ENCODE data around the gene SEL1L.
"Not testable (repeated sequence)": the region's sequence is repeated elsewhere in the genome, so short reads cannot be mapped to it uniquely, and the experiment has no call there.

SEL1L gene

DNA sequence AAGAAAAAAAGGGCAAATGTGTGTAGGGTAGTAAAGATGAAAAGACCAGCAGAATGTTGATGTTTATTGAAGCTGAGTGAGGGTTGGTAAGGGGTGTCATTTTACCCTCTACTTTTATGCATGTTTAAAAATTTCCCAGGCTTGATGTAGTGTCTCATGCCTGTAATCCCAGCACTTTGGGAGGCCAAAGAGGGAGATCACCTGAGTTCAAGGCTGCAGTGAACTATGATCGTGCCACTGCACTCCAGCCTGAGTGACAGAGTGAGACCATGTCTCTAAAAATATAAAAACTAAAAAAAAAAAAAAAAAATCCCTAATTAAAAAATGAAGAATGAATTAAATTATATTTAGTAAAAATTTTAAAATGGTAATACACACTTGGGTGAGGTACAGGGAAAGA lies 8.5 kb downstream of the SEL1L start:
- no peak for DNase-seq (ENCODE audit: low read depth)

DNA sequence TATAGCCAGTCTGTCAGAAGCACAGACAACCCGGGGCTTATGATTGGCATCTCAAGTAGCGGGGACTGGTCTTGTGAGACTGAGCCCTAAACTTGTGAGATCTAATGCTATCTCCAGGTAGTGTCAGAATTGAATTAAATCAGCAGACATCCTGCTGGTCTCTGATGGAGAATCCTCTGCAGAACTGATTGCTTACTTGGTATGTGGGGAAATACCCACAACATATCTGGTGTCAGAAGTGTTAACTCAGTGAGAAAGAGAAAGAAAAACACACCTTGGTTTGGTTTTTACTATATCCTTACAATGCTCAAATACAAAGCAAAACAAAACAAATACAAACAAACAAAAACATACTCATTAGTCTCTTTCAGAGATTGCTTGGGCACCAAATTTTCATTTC lies 10.0 kb downstream of the SEL1L start:
- no peak for DNase-seq (ENCODE audit: low read depth)

DNA sequence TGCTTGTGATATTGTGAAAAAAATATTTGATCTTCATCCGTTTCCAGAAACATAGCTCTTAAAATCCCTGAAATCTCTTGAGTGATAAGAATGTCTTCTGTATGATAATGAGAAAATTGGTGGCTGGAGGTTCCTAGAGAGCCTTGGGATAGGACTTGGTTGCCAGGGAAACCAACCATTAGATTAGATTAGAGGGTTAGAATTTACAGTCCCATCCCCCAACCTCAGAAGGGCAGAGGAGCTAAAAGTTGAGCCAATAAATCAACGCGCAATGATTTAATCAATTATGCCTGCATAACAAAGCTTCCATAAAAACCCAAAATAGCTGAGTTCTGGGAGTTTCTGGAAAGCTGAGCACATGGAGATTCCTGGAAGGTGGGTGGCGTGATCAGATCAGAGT lies 10.6 kb downstream of the SEL1L start:
- no peak for DNase-seq (ENCODE audit: low read depth)

DNA sequence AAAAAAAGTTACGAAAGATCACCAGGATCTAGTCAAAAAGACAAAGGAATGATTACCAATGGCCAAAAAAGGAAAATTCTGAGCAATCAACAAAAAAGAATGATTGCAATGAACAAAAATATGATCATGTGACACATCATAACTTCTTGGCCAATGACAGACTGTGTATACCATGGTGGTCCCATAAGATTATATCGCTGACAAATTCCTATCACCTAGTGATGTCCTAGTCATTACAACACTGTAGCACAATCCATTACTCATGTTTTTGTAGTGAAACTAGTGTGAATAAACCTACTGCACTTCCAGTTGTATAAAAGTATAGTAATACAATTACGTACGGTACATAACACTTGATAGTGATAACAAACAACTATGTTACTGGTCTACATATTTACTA lies 12.3 kb downstream of the SEL1L start:
- DNase-seq (ENCODE audit: low read depth) = no peak

DNA sequence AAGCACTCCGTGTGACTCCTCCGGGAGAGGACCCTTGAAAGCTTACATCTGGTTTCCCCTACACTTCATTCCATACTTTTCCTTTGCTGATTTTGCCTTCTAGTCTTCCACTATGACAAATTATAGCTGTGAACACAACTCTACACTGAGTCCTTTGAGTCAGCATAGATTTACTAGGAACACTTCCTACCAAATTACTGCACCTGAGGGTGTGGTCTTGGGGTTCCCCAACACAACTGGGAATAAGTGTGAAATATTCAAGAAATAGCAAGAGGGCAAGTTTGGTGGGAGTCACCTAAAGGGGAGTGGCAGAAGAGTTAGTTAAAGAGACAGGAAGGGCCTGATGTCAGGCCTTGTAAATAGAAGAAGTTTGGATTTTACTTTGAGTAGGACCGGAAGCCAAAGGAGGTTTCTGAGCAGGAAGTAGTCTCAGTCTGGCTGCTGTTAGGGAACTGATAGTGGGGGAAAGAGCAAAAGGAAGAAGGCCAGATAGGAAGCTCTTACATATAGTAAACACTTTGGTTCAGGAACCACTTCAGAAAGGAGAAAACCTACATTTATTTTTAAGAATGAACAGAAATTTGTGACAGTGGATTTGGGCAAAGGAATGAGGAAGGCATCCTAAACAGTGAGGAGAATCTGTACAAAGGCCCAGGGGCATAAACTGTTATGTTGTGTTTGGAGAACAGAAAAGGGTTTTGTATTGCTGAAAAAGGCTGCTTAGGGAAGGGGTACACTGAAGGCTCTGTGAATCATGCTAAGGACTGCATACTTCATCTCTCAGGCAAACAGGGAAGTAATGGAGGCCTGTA lies 14.2 kb downstream of the SEL1L start:
- no peak for DNase-seq (ENCODE audit: low read depth)

DNA sequence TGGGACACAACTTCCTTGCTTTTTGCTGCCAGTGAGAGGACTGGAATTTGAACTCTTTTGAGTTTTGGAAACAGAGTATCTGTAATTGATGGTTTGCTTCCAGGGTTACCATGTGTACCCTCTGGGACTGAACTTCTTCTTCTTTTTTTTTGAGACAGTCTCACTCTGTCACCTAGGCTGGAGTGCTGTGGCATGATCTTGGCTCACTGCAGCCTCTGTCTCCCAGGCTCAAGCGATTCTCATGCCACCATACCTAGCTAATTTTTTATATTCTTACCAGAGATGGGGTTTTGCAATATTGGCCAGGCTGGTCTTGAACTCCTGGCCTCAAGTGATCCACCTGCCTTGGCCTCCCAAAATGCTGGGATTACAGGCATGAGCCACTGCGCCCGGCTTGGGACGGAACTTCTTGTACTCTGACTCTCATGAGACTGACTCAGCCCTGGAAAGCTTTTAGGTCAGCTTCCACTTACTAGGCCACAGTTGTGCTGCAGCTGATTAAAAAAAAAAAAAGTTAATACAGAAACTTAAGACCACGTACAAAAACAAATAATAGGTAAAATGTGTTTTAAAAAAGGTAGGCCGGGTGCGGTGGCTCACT lies 15.8 kb downstream of the SEL1L start:
- no peak for DNase-seq (ENCODE audit: low read depth)

DNA sequence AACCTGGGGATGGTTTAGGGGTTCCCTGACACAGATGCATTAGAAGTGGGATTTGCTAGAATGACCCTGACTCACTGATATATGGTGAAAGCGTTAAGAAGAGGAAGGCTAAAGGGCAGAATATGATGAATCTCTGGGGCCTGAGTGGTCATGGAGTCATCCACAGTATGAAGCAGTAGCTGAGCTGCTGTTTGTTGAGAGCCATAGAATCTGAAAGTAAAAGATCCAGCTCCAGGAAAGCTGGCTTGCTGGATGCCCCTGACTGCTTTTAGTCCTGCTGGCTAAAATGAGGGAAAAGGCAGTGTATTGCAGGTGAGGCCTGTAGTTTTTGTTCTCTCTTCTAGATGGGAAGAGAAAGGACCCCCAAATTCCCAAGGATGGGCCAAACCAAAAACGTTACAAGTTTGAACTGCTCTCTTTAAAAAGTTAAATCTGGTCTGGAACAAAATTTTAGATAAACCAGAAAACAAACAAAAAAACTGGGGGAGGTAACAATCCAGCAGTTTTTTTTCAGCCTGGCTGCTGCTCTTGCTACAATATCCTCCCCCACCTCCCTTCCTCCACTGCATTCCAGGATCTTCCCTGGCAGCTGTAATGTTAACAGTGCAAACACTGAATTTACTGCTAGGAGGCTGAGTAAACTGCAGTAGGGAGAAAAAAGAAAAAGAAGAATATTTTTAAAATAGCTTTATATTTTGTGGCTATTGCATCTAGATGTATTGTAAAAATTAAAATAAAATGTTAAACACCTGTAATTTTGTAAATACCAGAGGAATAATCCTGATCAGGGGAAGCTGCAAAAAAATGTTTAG lies 16.5 kb downstream of the SEL1L start:
- no peak for DNase-seq (ENCODE audit: low read depth)

DNA sequence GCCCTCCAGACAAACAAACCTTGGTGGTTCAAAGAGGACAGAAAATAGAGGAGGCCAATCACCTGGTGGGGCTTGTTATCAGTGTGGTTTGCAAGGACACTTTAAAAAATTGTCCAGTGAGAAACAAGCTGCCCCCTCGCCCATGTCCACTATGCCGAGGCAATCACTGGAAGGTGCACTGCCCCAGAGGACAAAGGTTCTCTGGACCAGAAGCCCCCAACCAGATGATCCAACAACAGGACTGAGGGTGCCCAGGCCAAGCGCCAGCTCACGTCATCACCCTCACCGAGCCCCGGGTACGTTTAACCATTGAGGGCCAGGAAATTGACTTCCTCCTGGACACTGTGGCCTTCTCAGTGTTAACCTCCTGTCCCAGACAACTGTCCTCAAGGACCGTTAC lies 17.7 kb downstream of the SEL1L start:
- DNase-seq (ENCODE audit: low read depth) = not testable (repeated sequence)

DNA sequence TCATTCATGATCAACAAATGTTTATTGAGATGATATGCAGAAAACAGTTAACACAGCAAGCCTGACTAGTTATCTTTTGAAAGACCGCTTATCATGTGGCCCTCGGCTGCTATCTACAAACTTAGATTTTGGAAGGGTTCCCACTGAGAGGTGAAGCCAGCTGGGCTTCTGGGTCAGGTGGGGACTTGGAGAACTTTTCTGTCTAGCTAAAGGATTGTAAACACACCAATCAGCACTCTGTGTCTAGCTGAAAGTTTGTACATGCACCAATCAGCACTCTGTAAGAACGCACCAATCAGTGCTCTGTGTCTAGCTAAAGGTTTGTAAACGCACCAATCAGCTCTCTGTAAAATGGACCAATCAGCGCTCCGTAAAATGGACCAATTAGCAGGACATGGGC lies 20.8 kb downstream of the SEL1L start:
- not testable (repeated sequence) for DNase-seq (ENCODE audit: low read depth)

DNA sequence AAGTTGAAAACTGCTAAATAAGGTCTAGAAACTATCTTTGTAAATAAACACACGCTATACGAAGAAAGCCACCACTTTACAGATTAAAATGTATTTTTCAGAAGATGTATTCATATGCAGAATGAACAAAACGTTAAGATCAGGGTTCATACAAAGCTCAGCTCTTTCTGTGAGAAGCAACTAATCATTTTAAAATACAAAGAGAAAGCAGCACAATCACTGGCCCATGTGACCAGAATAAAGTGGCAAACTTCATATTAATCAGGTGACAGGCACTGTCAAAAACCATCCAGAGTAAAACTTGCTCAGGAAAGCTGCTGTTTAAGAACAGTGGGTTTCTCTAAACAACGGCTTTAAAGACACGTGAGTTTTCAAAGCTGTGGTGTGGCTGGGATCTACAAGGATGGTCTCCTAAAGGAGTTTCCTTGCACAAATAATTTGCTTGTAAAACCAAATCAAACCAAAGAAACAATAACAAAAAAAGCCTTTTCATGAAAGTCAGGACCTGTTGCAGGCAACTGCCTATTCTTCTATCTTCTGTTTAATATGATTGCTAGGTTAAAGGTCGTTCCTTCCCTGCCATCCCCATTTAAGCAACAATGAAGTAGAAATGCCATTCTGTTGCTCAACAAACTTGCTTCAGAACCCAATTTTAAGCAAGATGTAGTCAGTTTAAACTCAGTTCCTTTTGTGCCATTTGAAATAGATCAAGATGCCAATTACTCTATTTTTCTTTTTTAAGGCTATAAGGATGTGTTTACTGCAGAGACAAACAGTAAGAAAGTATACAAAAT lies 22.3 kb downstream of the SEL1L start:
- no peak for DNase-seq (ENCODE audit: low read depth)

DNA sequence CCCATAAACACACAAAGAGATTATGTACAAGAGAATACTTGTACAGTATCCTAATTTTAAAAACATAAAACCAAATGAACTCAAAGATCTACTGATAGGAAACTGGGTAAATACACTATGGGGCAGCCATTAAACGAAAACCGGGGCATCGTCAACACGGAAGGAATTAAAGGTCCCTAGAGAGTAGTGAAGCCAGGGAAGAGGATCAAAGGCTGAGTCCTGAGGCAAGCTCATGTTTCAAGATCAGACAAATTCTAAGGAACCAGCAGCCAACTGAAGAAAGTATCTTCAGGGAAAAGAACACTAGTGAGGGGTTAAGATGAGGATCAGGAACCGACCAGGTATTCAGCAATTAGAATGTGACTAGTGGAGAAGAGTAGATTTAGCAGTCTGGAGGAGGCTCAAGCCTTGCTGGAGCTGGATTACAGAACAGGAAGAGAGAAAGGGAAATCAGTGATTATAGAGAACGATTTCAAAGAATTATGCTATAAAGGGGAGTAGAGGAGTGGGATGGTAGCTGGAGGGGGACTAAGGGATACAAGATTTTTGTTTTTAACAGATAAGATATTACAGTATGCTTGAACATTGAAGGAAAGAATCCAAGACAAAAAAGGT lies 23.7 kb downstream of the SEL1L start:
- no peak for DNase-seq (ENCODE audit: low read depth)

DNA sequence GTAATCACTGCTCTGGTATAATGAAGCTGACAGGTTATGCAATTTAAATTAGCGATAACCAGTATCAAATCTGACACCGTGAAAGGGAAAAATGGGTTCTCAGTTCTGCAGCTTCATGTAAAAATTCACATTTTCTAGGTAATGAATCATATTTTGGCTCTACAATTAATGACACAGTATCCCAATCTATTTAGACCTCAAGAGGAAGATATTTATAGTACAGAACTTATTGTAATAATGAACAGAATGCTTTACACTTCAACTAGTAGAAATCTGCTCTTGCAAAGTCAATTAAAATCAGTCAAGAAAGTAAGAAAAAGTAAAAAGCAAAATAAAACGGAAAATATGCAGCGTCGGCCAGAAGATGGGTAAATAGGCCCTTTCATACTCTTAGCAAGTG lies 24.3 kb downstream of the SEL1L start:
- DNase-seq (ENCODE audit: low read depth) = no peak

DNA sequence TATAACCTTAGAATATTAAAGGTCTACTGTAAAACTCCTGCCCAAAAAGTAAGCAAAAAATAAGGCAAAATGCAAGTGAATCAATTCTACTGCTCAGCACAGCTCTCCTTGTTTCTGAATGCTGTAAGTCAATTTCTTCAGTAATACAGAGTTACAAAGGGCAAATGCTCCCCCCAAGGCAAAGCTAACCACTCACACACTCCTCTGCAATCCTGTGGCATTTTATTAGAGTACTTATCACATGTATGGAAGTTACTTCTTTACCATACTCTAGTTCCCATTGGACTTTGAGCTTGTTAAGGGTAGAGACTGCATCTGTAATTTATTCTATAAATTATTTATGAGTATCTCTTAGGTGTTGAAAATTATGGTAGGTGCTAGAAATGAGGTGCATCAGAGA lies 27.2 kb downstream of the SEL1L start:
- DNase-seq (ENCODE audit: low read depth) = no peak

DNA sequence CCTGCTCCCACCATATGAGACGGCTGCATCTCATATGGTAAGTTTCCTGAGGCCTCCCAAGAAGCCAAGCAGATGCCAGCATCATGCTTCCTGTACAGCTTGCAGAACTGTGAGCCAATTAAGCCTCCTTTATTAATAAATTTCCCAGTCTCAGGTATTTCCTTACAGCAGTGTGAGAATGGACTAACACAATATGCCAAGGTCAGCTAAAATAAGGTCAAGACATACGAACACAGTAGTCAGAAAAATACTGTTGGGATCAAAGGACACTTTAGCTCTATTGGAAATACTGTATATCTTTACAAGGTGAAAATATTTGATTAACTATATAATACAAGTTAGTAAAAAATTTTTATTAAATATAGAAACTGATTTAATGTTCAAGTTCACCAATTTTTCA lies 28.8 kb downstream of the SEL1L start:
- no peak for DNase-seq (ENCODE audit: low read depth)

DNA sequence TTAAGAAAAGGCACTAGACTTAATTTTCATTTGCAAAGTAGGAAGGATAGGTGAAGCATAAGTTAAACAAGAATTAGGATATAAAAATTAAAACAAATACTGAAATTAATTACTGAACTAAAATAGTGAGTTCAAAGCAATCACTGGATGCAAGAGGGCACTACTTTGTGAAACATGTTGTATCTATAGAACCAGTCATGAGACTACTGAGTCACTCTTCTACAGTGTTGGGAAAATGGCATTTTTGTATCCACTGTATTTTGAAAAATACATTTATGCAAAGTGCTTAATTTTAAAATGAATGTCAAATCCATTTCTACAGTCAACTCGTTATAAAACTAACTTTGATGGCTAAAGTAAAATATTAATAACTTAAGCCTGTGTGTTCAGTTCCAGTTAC lies 47.9 kb downstream of the SEL1L start:
- DNase-seq (ENCODE audit: low read depth) = no peak

DNA sequence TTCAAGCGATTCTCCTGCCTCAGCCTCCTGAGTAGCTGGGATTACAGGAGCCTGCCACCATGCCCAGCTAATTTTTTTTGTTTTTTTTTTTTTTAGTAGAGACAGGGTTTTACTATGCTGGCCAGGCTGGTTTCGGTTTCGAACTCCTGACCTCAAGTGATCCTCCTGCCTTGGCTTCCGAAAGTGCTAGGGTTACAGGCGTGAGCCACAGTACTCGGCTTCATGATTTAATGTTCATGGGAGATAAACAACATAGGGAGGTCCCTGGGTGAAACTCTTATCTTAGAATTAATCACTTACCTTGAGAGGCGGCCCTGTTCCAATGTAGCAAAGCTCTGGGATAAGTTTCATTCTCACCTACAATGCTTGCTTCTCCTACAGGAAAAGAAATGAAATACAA lies 48.3 kb downstream of the SEL1L start:
- no peak for DNase-seq (ENCODE audit: low read depth)

DNA sequence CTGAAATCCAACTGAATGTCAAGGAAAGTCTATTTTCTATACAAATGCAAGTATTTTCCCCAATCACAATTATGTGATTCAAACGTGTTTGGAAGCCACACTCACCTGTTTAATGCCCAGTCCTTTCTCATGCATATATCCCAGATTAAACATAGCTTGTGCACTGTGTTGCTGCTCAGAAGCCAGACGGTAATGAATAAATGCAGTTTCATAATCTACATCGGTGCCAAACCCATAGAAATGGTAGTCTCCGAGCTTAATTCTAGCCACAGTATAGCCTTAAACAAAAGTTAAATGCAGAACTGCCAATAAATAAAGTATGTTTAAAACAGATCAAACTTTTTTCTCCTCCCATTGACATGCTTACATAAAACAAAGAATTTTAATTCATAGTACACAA lies 49.5 kb downstream of the SEL1L start:
- no peak for DNase-seq (ENCODE audit: low read depth)

DNA sequence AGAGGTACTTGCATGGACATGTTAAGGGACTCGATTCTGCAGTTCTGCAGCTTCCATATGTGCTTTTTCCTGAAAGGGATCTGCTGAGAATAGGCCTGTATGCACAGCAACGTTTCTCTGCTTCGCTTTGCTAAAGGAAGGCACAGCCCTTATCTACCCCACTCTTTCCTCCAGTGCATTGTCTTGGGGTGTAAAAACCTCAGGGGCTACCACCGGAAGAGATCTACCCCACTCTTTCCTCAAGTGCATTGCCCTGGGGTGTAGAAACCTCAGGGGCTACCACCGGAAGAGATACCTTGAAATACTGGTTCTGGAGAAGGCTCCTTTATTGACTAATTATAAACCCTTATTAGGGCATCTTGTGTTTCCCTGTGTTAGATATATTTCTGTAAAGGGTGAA lies 52.9 kb downstream of the SEL1L start:
- no peak for DNase-seq (ENCODE audit: low read depth)

DNA sequence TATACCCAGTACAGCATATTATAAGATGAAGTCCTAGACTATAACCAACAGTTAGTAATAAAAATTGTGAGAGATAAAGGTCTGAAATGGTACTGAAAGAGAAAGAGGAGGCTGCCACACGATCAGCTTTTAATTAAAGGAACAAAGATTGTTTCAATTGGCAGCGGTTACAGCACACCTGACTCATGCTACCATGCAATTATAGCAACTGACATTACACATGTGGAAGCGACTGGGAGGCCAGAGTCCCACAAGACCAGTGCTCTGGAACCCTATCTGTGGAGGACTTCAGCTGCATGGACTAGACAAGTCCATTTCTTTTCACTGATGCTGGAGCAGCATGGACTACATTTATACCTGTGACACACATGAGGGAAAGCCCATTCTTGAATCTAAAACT lies 55.2 kb downstream of the SEL1L start:
- no peak for DNase-seq (ENCODE audit: low read depth)

DNA sequence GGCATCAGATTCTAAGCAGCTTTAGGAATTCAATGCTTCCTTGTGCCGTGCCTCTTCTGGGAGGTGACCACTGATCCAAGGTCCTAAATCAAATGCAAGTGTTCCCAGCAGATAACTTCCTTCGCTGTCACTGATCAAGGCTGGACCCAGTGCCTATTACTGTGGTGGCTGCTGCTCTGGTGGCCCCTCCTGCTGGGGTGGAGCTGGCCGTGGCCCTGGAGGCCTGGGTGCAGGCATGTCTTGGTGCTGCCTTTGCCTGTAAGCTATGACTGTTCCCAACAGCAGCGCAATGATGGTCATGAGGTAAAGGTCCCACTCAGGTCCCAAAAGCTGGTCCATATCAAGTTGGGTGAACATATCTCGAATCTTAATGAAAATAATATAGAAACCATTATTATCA lies 56.8 kb downstream of the SEL1L start:
- DNase-seq (ENCODE audit: low read depth) = no peak

DNA sequence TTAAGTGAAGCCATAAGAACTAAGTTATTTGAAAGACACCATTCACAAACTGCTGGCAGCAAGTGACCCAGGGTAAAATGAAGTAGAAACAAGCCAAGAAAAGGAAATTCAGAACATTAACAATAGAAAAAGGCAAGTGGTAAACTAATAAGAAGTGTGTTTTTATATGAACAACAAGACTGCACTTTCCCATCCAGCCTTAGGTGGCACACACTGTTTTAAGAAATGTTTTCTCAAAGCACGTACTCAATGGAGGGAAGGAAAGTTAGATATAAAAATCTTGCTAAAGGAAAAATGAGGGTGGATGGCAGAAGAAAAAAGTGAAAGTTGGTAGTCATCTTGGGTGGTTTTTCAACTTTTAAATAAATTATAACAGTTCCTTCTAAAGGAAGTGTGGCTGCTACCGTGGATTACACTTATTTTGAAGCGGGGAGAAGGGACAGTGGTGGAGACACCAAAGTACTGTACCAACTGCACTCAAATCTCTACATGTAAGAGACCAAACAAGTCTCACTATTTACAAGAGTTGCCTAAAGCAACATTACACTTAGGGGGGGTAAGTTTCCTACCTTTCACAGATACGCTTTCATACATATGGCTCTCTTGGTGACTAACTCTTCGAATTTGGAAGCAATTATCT lies 58.8 kb downstream of the SEL1L start:
- DNase-seq (ENCODE audit: low read depth) = no peak

DNA sequence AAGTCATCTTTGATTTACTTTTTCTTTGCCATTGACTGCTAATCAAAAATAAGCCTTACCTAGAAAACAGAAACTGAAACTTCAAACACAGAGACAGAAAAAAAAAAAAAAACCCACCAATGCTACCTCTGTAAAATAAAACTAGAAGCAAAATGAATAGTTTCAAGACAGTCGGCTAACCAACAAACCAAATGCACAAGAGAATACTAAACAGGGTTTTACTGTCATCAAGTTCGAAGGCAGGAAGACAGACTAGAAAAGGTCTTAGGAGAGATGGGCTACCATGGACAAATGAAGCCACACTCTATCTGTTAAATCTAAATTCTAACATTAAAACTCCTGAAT lies 59.5 kb downstream of the SEL1L start:
- no peak for DNase-seq (ENCODE audit: low read depth)
